Measurements from ENCODE around the gene PCGF5. TPM values are rescaled to one million over a fixed set of nuclear protein-coding genes. Genes with fewer than 3 reads are reported as not detected.
"Not testable (repeated sequence)": the region's sequence is repeated elsewhere in the genome, so short reads cannot be mapped to it uniquely, and the experiment has no call there.

The PCGF5 gene
- total and polyA plus RNA-seq, 4 donors, result 18.9 to 55.5 (median 32.2) TPM

DNA sequence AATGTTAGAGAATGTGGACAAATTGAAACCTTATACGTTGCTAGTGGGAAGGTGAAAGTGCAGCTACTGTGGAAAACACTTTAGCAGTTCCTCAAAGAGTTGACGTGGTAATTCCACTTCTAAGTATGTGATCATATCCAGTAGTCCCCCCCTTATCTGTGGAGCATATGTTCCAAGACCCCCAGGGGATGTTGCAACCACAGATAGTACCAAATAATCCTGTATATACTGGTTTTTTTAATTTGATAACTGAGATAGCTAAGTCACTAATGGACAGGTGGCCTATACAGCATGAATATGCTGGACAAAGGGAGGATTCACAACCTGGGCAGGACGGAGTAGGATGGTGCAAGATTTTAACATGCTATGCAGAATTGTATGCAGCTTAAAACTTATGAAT is 36.8 kb downstream of the PCGF5 start:
- DNase-seq (ENCODE audit: low spot score), result no peak
- TF ChIP-seq RXRA (IDR thresholded peaks at IDR 0.05) (no peak), HNF4G (IDR thresholded peaks at IDR 0.05) (no peak), YY1 (IDR thresholded peaks at IDR 0.05) (no peak), JUND (IDR thresholded peaks at IDR 0.05) (no peak), HNF4A (conservative IDR thresholded peaks at IDR 0.05) (no peak)
- WGBS, result over 99% methylated on average over 3 of the region's 3 CpGs

DNA sequence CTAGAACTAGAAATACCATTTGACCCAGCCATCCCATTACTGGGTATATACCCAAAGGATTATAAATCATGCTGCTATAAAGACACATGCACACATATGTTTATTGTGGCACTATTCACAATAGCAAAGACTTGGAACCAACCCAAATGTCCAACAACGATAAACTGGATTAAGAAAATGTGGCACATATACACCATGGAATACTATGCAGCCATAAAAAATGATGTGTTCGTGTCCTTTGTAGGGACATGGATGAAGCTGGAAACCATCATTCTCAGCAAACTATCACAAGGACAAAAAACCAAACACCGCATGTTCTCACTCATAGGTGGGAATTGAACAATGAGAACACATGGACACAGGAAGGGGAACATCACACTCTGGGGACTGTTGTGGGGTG is 40.0 kb downstream of the PCGF5 start:
- not testable (repeated sequence) for DNase-seq (ENCODE audit: low spot score); H3K4me3 ChIP-seq (ENCODE audit: low read depth in 1 of 3, low read length in 3 of 3); H3K27me3 ChIP-seq (ENCODE audit: control insufficient read depth in 4 of 4, insufficient read depth in 4 of 4, low read length in 3 of 4); H3K9me3 ChIP-seq (ENCODE audit: control insufficient read depth in 4 of 4, low read length in 3 of 4); H3K4me1 ChIP-seq (ENCODE audit: control insufficient read depth in 4 of 4, insufficient read depth in 4 of 4, low read length in 3 of 4); H3K27ac ChIP-seq (ENCODE audit: low read depth in 1 of 2, low read length in 2 of 2); H3K36me3 ChIP-seq (ENCODE audit: control insufficient read depth in 4 of 4, insufficient read depth in 3 of 4, low read depth in 1 of 4, low read length in 3 of 4); H3K9ac ChIP-seq (ENCODE audit: low read depth in 1 of 2, low read length in 2 of 2)
- 89% methylated on average over 3 of the region's 3 CpGs for WGBS

More for the DNA sequence above, 36.8 kb downstream of the PCGF5 start:
- Histone ChIP-seq H3K4me1 (ENCODE audit: control insufficient read depth in 4 of 4, insufficient read depth in 4 of 4, low read length in 3 of 4) (no peaks in the 10 kb centered on the region), H3K27ac (ENCODE audit: low read depth in 1 of 2, low read length in 2 of 2) (no peak overlapping the region), H3K4me3 (ENCODE audit: low read depth in 1 of 3, low read length in 3 of 3) (no peak overlapping the region), H3K9ac (ENCODE audit: low read depth in 1 of 2, low read length in 2 of 2) (no peak overlapping the region), H3K36me3 (ENCODE audit: control insufficient read depth in 4 of 4, insufficient read depth in 3 of 4, low read depth in 1 of 4, low read length in 3 of 4) (peaks cover 2 to 27% (median 20%) of the 10 kb centered on the region in 4 donors), H3K27me3 (ENCODE audit: control insufficient read depth in 4 of 4, insufficient read depth in 4 of 4, low read length in 3 of 4) (no peaks in the 10 kb centered on the region), H3K9me3 (ENCODE audit: control insufficient read depth in 4 of 4, low read length in 3 of 4) (no peaks in the 10 kb centered on the region)

DNA sequence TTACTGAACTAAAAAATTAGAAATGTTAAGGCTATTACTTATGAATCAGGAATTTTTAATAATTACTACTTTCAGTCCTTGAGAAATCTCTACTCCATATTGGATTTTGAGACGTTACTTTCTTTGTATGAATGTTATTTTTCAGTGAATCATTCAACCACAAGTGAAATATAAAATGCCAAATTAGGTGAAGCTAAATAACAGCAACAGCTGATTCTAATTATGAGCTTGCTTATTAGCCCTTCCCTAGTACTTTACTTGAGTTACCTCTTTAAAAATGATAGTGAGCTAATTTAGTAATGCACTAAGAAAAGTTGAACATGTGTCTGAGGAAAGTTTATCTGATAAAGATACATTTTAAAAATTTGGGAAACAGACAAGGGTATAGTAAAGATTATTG is 51.4 kb downstream of the PCGF5 start:
- H3K36me3 ChIP-seq (ENCODE audit: control insufficient read depth in 4 of 4, insufficient read depth in 3 of 4, low read depth in 1 of 4, low read length in 3 of 4), result peaks cover 0 to 21% (median 3%) of the 10 kb centered on the region in 4 donors
- no peak overlapping the region for H3K9ac ChIP-seq (ENCODE audit: low read depth in 1 of 2, low read length in 2 of 2)
- no peak overlapping the region for H3K27ac ChIP-seq (ENCODE audit: low read depth in 1 of 2, low read length in 2 of 2)
- H3K4me3 ChIP-seq (ENCODE audit: low read depth in 1 of 3, low read length in 3 of 3), result no peak overlapping the region
- no peak for DNase-seq (ENCODE audit: low spot score)
- H3K27me3 ChIP-seq (ENCODE audit: control insufficient read depth in 4 of 4, insufficient read depth in 4 of 4, low read length in 3 of 4), result no peaks in the 10 kb centered on the region
- WGBS, result 95% methylated on average over 1 of the region's 1 CpG
- TF ChIP-seq GABPA (IDR thresholded peaks at IDR 0.05 in 1 of 2, conservative IDR thresholded peaks at IDR 0.05 in 1 of 2) (no peak), HNF4G (IDR thresholded peaks at IDR 0.05) (no peak), RAD21 (IDR thresholded peaks at IDR 0.05) (no peak), RXRA (IDR thresholded peaks at IDR 0.05) (no peak), NR2F2 (IDR thresholded peaks at IDR 0.05) (no peak)
- TF ChIP-seq, protein P1, sequence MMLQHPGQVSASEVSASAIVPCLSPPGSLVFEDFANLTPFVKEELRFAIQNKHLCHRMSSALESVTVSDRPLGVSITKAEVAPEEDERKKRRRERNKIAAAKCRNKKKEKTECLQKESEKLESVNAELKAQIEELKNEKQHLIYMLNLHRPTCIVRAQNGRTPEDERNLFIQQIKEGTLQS (IDR thresholded peaks at IDR 0.05), result no peak
- TF ChIP-seq, protein P2, sequence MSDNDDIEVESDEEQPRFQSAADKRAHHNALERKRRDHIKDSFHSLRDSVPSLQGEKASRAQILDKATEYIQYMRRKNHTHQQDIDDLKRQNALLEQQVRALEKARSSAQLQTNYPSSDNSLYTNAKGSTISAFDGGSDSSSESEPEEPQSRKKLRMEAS (IDR thresholded peaks at IDR 0.05), result no peak
- TF ChIP-seq, protein P3, sequence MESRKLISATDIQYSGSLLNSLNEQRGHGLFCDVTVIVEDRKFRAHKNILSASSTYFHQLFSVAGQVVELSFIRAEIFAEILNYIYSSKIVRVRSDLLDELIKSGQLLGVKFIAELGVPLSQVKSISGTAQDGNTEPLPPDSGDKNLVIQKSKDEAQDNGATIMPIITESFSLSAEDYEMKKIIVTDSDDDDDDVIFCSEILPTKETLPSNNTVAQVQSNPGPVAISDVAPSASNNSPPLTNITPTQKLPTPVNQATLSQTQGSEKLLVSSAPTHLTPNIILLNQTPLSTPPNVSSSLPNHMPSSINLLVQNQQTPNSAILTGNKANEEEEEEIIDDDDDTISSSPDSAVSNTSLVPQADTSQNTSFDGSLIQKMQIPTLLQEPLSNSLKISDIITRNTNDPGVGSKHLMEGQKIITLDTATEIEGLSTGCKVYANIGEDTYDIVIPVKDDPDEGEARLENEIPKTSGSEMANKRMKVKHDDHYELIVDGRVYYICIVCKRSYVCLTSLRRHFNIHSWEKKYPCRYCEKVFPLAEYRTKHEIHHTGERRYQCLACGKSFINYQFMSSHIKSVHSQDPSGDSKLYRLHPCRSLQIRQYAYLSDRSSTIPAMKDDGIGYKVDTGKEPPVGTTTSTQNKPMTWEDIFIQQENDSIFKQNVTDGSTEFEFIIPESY (IDR thresholded peaks at IDR 0.05), result no peak
- H3K4me1 ChIP-seq (ENCODE audit: control insufficient read depth in 4 of 4, insufficient read depth in 4 of 4, low read length in 3 of 4), result no peaks in the 10 kb centered on the region
- no peaks in the 10 kb centered on the region for H3K9me3 ChIP-seq (ENCODE audit: control insufficient read depth in 4 of 4, low read length in 3 of 4)

DNA sequence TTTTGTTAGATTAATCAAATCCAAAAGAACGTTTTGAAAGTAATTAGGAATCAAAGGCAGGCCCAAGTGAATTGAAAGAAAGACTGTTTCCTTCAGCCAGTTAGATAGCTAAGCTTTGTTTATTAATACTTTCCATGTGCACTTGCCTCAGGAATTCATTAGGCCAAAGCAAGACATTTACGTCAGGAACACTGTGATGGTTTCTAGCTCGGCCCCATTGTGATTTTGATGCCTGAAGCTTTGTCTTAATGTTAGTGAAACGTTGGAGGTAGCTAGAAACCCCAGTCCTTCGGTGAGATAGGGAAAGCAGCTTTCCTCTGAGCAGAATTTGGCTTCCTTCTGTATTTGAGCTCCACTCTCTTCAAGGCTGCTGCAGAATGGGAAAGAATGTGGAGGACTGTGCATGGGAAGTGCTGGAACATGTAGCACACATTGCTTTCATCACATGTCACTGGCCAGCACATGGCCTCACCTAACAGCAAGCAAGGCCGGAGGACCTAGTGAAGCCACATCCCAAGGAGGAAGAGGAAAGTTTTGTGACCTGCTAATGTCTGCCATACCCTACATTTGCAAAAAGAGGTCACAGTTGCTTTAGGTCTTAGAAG is 64.1 kb downstream of the PCGF5 start:
- WGBS, result 79% methylated on average over 6 of the region's 6 CpGs
- DNase-seq (ENCODE audit: low spot score), result no peak
- no peaks in the 10 kb centered on the region for H3K4me1 ChIP-seq (ENCODE audit: control insufficient read depth in 4 of 4, insufficient read depth in 4 of 4, low read length in 3 of 4)
- H3K9ac ChIP-seq (ENCODE audit: low read depth in 1 of 2, low read length in 2 of 2), result no peak overlapping the region
- H3K27ac ChIP-seq (ENCODE audit: low read depth in 1 of 2, low read length in 2 of 2), result no peak overlapping the region
- H3K4me3 ChIP-seq (ENCODE audit: low read depth in 1 of 3, low read length in 3 of 3), result no peak overlapping the region
- H3K9me3 ChIP-seq (ENCODE audit: control insufficient read depth in 4 of 4, low read length in 3 of 4), result no peaks in the 10 kb centered on the region
- H3K27me3 ChIP-seq (ENCODE audit: control insufficient read depth in 4 of 4, insufficient read depth in 4 of 4, low read length in 3 of 4), result no peaks in the 10 kb centered on the region
- H3K36me3 ChIP-seq (ENCODE audit: control insufficient read depth in 4 of 4, insufficient read depth in 3 of 4, low read depth in 1 of 4, low read length in 3 of 4), result no peaks in the 10 kb centered on the region
- TF ChIP-seq FOXA2 (IDR thresholded peaks at IDR 0.05) (no peak), FOXA1 (IDR thresholded peaks at IDR 0.05) (no peak), TAF1 (conservative IDR thresholded peaks at IDR 0.05) (no peak), RXRA (IDR thresholded peaks at IDR 0.05) (no peak), HNF4A (conservative IDR thresholded peaks at IDR 0.05) (no peak), SP1 (IDR thresholded peaks at IDR 0.05) (no peak), YY1 (IDR thresholded peaks at IDR 0.05) (no peak), RAD21 (IDR thresholded peaks at IDR 0.05) (no peak), GABPA (IDR thresholded peaks at IDR 0.05 in 1 of 2, conservative IDR thresholded peaks at IDR 0.05 in 1 of 2) (no peak), JUND (IDR thresholded peaks at IDR 0.05) (no peak)
- TF ChIP-seq, protein P4, sequence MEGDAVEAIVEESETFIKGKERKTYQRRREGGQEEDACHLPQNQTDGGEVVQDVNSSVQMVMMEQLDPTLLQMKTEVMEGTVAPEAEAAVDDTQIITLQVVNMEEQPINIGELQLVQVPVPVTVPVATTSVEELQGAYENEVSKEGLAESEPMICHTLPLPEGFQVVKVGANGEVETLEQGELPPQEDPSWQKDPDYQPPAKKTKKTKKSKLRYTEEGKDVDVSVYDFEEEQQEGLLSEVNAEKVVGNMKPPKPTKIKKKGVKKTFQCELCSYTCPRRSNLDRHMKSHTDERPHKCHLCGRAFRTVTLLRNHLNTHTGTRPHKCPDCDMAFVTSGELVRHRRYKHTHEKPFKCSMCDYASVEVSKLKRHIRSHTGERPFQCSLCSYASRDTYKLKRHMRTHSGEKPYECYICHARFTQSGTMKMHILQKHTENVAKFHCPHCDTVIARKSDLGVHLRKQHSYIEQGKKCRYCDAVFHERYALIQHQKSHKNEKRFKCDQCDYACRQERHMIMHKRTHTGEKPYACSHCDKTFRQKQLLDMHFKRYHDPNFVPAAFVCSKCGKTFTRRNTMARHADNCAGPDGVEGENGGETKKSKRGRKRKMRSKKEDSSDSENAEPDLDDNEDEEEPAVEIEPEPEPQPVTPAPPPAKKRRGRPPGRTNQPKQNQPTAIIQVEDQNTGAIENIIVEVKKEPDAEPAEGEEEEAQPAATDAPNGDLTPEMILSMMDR (IDR thresholded peaks at IDR 0.05; ENCODE audit: low read depth, low read length, missing input control), result no peak
- TF ChIP-seq, protein P3 (IDR thresholded peaks at IDR 0.05), result no peak

All from liver (tissue), 9 donors.